MCF 10A (cell line): ENCODE data around the gene ZNF219. TPM values are rescaled to one million over a fixed set of nuclear protein-coding genes. Genes with fewer than 3 reads are reported as not detected.

Experiments used
- BruUV-seq: library from RNA; stranded (reverse); fragments of 400-500 nt; replicated peaks from 2 replicates; lab custom pipeline; 2021; lab: Mats Ljungman, UMichigan
- CTCF ChIA-PET: fragments of 300-600 bp; sonication (Branson Sonifier 250); formaldehyde crosslinking; extraction: SDS; loops from one replicate; lab custom pipeline; 2021; ENCODE audit warnings: antibody characterized with exemption, inconsistent platforms; lab: Yijun Ruan, JAX
- POLR2A ChIA-PET: fragments of 300-600, 350-650 bp; sonication (Branson Sonifier 250); formaldehyde crosslinking; extraction: SDS; loops from one replicate; lab custom pipeline; 2020; ENCODE audit warnings: antibody characterized with exemption, inconsistent platforms; lab: Yijun Ruan, JAX
- DNase-seq: peaks from one replicate; pipeline ENCODE4 v3.0.0-alpha.2; 2018; ENCODE audit not compliant: unreplicated experiment
- H3K27ac Mint-ChIP-seq: one replicate; pipeline ENCODE4 v1.8.0; 2022; ENCODE audit warnings: mild to moderate bottlenecking, low read depth, mixed read lengths; ENCODE audit not compliant: unreplicated experiment
- H3K27me3 Mint-ChIP-seq: one replicate; pipeline ENCODE4 v1.8.0; 2022; ENCODE audit warnings: mixed read lengths; ENCODE audit not compliant: insufficient read depth, unreplicated experiment
- H3K36me3 Mint-ChIP-seq: one replicate; pipeline ENCODE4 v1.8.0; 2022; ENCODE audit warnings: mild to moderate bottlenecking, moderate library complexity, mixed read lengths; ENCODE audit not compliant: insufficient read depth, unreplicated experiment
- H3K4me1 Mint-ChIP-seq: one replicate; pipeline ENCODE4 v1.8.0; 2022; ENCODE audit warnings: mixed read lengths; ENCODE audit not compliant: insufficient read depth, unreplicated experiment
- H3K4me3 Mint-ChIP-seq: one replicate; pipeline ENCODE4 v1.8.0; 2022; ENCODE audit warnings: mild to moderate bottlenecking, moderate library complexity, mixed read lengths; ENCODE audit not compliant: unreplicated experiment
- H3K9me3 Mint-ChIP-seq: one replicate; pipeline ENCODE4 v1.8.0; 2022; ENCODE audit warnings: mixed read lengths; ENCODE audit not compliant: unreplicated experiment
- CTCF ChIP-seq: fragments of 200-600 bp; IDR thresholded peaks from one replicate; pipeline ENCODE4 v1.8.0; 2022; ENCODE audit warnings: antibody characterized with exemption, mild to moderate bottlenecking; ENCODE audit not compliant: unreplicated experiment
- intact Hi-C: fragments of 100-400 bp; cut with micrococcal nuclease; formaldehyde crosslinking; loops from 2 replicates; pipeline ENCODE4 v1.14.1; 2022
- total RNA-seq: library from RNA; stranded (reverse); gene quantifications from 2 replicates; pipeline ENCODE4 v1.2.3, GENCODE V29; 2022

The ZNF219 gene
- total RNA-seq, 1 experiment from 2014 or later = 33.8 TPM

- CTCF ChIA-PET = interaction anchor here (0.6 to 7.6 kb wide), 9 partner anchors 9 to 164 kb away, joined by 3 to 94 read pairs (median 8); partner anchors contain the start of gene ARHGEF40
Measured at GRCh38 chr14:21086908-21087293, 11.6 kb downstream of the ZNF219 start.

GRCh38 chr14:21084998-21085853, 13.2 kb downstream of the ZNF219 start:
- Mint-ChIP-seq H3K27me3 (no peaks in the 10 kb centered on the region), H3K36me3 (peaks cover 5% of the 10 kb centered on the region), H3K4me3 (no peak overlapping the region), H3K27ac (peak overlapping the region; percentile 80), H3K9me3 (no peaks in the 10 kb centered on the region), H3K4me1 (peaks cover 13% of the 10 kb centered on the region)
- DNase-seq = no peak
- no peak for TF ChIP-seq CTCF
- BruUV-seq = no TSS peak
- intact Hi-C loops = no loop called here
- ChIA-PET CTCF (interaction anchor here (0.6 to 8.4 kb wide), 7 partner anchors 7 to 524 kb away, joined by 3 to 94 read pairs (median 5); partner anchors contain the start of gene ARHGEF40), POLR2A (interaction anchor here (0.5 to 2.0 kb wide), 5 partner anchors 13 to 325 kb away, joined by 3 to 8 read pairs (median 3); no protein-coding TSS in a partner anchor)

More at GRCh38 chr14:21086908-21087293, 11.6 kb downstream of the ZNF219 start:
- Mint-ChIP-seq H3K27me3 (no peaks in the 10 kb centered on the region), H3K36me3 (peaks cover 12% of the 10 kb centered on the region), H3K9me3 (no peaks in the 10 kb centered on the region), H3K27ac (no peak overlapping the region), H3K4me1 (peaks cover 18% of the 10 kb centered on the region), H3K4me3 (no peak overlapping the region)
- DNase-seq = no peak
- POLR2A ChIA-PET = interaction anchor here (1.3 to 2.8 kb wide), 2 partner anchors 17 kb away, joined by 9 to 11 read pairs; partner anchors contain the start of gene ARHGEF40
- BruUV-seq = no TSS peak
- no peak for TF ChIP-seq CTCF
- intact Hi-C loops = no loop called here

- peaks cover 5% of the 10 kb centered on the region for H3K36me3 Mint-ChIP-seq
- H3K4me3 Mint-ChIP-seq = no peak overlapping the region
- TF ChIP-seq CTCF = no peak
- H3K4me1 Mint-ChIP-seq = peaks cover 13% of the 10 kb centered on the region
- H3K9me3 Mint-ChIP-seq = no peaks in the 10 kb centered on the region
- DNase-seq = no peak
- no TSS peak for BruUV-seq
- intact Hi-C loops = no loop called here
- ChIA-PET POLR2A (interaction anchor here (0.9 to 2.0 kb wide), 3 partner anchors 12 to 44 kb away, joined by 3 to 8 read pairs (median 3); no protein-coding TSS in a partner anchor), CTCF (interaction anchor here (0.5 to 8.4 kb wide), 6 partner anchors 8 to 273 kb away, joined by 3 to 94 read pairs (median 10); partner anchors contain the start of gene ARHGEF40)
- no peaks in the 10 kb centered on the region for H3K27me3 Mint-ChIP-seq
- H3K27ac Mint-ChIP-seq = no peak overlapping the region
Measured at GRCh38 chr14:21084396-21084795, 14.1 kb downstream of the ZNF219 start.
